NCI-H187 (cell line): Measurements from ENCODE around the gene FHIP2A.
A peak's percentile ranks its signal among the peaks of the same experiment; 100 is the strongest.
"Not testable (repeated sequence)": the region's sequence is repeated elsewhere in the genome, so short reads cannot be mapped to it uniquely, and the experiment has no call there.

ENCODE experiments used
- DNase-seq, 2 experiments: peaks; one replicate each; lab custom pipeline; 2025; lab: John Stamatoyannopoulos, UW

The FHIP2A gene, protein sequence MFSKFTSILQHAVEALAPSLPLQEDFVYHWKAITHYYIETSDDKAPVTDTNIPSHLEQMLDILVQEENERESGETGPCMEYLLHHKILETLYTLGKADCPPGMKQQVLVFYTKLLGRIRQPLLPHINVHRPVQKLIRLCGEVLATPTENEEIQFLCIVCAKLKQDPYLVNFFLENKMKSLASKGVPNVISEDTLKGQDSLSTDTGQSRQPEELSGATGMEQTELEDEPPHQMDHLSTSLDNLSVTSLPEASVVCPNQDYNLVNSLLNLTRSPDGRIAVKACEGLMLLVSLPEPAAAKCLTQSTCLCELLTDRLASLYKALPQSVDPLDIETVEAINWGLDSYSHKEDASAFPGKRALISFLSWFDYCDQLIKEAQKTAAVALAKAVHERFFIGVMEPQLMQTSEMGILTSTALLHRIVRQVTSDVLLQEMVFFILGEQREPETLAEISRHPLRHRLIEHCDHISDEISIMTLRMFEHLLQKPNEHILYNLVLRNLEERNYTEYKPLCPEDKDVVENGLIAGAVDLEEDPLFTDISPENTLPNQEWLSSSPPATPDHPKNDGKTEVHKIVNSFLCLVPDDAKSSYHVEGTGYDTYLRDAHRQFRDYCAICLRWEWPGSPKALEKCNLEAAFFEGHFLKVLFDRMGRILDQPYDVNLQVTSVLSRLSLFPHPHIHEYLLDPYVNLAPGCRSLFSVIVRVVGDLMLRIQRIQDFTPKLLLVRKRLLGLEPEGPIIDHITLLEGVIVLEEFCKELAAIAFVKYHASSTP

DNA sequence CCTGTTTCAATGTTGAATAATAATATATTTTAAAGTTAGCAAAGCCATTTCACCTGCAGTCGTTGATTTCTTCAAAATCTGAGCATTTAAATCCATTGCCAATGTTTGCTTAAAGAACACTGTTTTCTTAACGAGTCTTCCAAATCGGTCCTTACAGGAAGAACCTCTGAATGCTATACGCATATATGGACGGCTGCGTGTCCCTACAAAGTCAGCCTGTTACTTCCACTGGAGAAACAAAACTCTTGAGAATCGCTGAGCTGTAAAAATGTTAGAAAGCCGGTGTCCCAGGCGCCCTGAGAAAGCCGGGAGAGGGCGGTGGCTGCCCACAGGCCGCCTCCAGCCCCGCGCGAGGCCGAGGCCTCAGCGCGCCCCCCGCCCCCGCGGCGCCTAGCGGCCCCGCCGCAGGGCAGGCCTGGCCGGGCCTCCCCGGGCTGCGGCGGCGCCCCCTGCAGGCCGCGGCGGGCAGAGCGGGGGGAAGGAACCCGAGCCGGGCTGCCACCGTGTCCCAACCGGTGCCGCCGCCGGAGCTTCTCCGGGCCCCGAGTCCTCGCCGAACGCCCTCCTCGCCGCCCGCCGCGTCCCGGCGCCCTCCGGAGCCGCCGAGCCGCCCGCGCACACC, at the start of gene FHIP2A:
Gene FHIP2A (plus strand): TSS at position 488 of the 622 bp plus-strand sequence. CDS start 299 bp downstream, outside the sequence.
- DNase-seq: peak; percentile 21 to 29

DNA sequence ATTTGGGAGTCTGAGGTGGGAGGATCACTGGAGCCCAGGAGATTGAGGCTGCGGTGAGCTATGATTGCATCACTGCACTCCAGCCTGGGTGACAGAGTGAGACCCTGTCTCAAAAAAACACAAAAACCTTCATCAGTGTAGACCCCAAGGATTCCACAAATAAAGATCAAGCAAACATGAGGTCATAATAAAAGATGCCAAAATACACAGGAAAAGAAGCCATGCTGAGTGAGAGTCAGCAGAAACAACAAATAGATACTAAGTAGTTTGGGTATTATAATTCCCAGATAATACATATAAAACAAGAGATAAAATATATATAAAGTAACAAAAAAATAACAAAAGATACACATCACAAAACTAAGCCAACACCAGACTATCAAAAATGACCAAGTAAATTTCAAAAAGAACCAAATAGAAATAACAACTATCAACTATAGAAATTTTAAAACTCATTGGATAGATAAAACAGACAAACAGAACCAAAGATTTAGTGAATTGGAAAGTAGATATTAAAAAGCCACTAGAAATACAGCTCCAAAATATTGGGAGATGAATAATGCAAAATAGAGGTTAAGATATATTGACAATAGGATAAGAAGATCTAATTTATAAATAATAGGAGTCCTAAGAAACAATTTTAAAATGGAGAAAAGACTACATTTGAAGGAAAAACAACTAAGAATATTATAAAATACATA, 48.9 kb upstream of the FHIP2A start:
- DNase-seq: no peak

DNA sequence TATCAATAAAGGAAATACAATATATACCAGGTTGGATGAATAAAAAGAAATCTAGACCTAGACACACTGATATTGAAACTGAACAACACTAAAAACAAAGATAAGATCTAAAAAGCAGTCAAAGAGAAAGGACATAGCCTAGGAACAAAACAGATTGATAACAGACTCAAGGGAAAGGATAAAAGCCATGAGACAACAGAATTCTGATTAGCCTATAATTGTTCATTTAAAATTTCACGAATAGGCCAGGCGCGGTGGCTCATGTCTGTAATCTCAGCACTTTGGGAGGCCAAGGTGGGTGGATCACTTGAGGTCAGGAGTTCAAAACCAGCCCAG, 48.4 kb upstream of the FHIP2A start:
- no peak for DNase-seq

DNA sequence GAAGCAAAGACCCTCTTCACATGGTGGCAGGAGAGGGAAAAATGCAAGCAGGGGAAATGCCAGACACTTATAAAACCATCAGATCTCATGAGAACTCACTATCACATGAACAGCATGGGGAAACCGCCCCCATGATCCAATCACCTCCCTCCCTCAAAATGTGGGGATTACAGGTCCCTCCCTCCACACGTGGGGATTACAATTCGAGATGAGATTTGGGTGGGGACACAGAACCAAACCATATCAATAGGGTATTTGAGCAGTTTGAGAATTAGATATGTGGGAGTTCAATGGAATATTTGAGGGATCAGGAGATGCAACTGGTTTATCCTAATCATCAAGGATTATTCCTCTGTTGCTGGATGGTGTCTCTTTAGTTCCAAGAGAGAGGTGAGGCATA, 46.5 kb upstream of the FHIP2A start:
- not testable (repeated sequence) for DNase-seq

- no peak for DNase-seq
These were observed 44.2 kb upstream of the FHIP2A start for GRCh38 chr10:114777415-114777814.

- DNase-seq: no peak
These were observed 41.6 kb upstream of the FHIP2A start for GRCh38 chr10:114779803-114780576.

DNA sequence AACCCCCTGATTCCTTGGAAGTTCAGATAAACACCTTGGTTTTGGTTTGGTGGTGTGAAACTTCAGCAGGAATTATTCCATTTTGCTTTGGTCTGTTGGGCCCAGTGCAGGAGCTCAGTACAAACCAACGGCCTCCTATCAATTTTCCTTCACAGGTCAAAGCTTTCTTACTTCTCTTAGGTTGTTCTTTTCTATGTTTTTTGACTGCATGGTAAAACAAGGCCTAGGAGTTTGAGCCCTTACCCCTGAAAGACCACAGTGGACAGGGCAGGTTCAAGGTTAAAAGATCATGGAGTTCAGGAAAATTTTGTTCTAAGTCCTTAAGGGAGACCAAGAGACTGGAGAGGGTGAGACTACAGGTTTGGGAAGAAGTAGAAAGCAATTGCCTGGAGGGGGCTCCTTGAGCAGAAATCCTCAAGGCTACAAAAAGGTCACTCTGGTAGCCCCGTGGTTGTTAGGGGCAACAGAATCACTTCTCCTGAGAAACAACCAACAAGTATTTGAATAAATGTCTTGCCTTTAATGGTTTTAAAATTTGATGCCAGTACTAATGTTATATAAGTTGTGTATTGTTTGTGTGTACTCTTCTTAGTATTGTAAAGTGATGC, 40.9 kb upstream of the FHIP2A start:
- no peak for DNase-seq

DNA sequence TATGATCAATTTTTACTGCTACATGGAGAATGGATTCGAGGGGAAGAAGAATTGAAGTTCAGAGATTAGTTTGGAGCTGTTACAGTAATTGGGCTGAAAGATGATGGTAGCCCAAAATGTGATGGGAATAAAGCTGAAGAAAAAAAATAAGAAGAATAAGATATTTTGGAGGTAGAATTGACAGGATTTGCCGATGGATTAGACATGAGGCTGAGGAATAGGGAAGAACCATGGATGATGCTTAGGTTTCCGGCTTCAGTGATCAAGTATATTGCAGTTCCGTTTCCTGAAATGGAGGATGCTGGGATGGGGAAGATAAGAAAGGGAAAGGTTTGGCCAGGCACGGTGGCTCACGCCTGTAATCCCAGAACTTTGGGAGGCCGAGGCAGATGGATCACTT, 38.9 kb upstream of the FHIP2A start:
- no peak for DNase-seq

GRCh38 chr10:114783686-114784085, 37.9 kb upstream of the FHIP2A start:
- DNase-seq: no peak

GRCh38 chr10:114786492-114786891, 35.1 kb upstream of the FHIP2A start:
- peak in 1 of 2 experiments; percentile 9 for DNase-seq

GRCh38 chr10:114787131-114787530, 34.4 kb upstream of the FHIP2A start:
- DNase-seq: not testable (repeated sequence)

GRCh38 chr10:114791768-114792167, 29.8 kb upstream of the FHIP2A start:
- no peak for DNase-seq

GRCh38 chr10:114795039-114795438, 26.5 kb upstream of the FHIP2A start:
- DNase-seq: no peak

GRCh38 chr10:114800361-114800760, 21.2 kb upstream of the FHIP2A start:
- DNase-seq: no peak

DNA sequence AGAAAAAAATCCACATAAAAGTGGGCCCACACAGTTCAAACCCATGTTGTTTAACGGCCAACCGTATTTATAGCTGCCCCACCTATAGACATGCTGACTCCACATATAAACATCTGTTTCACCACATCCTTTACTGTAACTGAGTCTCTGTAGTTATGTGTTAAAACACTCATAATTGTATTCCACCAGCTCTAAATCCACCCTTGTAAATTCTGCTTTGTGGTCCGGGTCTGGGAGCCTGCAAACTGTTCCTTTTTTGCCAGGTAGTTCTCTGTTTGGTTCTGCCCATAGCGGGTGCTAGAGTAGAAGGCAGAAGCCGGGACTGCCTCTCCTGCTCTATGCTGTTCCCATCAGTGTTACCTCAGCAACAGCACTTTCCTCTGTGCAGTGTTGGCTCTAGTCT, 20.2 kb upstream of the FHIP2A start:
- DNase-seq: no peak

DNA sequence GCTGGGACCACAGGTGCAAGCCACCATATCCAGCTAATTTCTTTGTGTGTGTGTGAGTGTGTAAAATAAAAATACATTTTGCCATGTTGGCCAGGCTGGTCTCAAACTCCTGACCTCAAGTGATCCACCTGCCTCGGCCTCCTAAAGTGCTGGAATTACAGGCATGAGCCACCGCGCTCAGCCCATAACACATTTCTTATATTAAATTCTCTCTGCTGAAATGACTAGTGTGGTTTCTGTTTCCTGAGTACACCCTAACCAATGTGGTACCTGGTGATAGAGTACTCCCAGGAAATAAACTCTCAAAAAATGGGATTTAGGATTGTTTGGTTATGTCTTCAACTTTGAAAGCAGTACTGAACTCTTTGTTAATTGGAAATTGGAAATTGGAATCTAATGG, 19.4 kb upstream of the FHIP2A start:
- DNase-seq: no peak

GRCh38 chr10:114806562-114807391, 14.8 kb upstream of the FHIP2A start:
- no peak for DNase-seq

DNA sequence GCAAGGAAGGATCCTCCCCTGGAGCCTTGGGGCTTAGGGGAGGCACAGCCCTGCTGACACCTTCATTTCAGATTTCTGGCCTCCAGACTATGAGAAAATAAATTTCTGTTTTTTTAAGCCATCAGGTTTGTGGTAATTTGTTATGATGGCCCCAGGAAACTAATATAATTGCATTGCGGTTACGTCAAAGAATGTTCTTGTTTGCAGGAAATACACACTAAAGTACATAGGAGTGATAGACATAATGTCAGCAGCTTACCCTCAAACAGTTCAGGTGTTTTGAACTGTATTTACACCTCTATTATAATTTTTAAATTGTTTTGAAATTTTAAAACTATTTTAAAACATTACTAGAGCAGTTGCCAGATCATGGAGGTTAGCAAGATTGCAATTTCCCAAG, 12.6 kb upstream of the FHIP2A start:
- DNase-seq: no peak

- DNase-seq: no peak
These were observed 10.7 kb upstream of the FHIP2A start for GRCh38 chr10:114810926-114811325.

- DNase-seq: no peak
These were observed 9.7 kb upstream of the FHIP2A start for GRCh38 chr10:114811862-114812261.
